Stimulated activated CD4-positive, alpha-beta T cell treated with anti-CD3 and anti-CD28 coated beads, Interleukin-15, amount 100 ng/mL, for 48 hours (primary cell): ENCODE results near the gene CROCC.

ENCODE experiments used
- DNase-seq, 2 donors: peaks; one replicate each; pipeline ENCODE4 v3.0.0-alpha.2; 2020; ENCODE audit warnings: low read depth in 2 of 2

CROCC gene

GRCh38 chr1:16983649-16984048 lies 61.9 kb downstream of the CROCC start:
- no peak for DNase-seq

DNA sequence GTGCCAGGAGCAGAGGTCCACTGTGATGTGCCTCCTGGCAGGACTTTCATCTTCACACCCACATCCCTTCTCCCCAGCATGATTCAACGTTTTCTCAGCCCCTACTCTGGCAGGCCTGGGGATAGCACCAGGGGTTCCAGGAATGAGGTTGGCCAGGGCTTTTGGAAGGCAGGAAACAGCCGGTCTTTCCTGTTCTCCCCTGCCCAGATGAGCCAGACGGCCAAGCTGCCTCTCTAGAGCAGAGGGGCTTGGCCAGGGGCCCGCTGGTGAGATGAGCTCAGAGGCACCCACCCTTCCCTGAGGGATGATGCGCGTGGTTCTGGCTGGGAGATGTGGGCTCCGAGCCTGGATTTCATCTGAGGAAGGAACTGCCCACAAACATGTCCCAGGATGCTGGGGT lies 63.0 kb downstream of the CROCC start:
- no peak for DNase-seq

DNA sequence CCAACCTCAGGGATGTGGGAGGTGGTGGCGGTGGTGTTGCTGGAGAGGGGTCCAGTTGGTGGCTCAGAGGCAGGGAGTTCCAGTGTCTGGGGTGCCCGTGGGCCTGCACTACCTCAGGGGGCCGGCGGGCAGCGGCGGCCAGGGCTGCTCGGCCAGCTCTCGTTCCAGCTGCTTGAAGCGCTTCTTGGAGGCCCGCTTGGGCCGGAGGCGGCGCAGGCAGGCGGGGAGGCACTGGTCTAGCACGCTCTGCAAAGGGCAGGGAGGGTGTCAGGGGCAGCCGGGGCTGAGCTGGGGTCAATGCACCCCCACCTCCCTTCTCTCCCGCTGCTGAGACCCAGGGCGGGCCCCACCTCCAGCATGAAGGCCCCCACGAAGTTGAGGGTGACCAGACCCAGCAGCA lies 64.4 kb downstream of the CROCC start:
- DNase-seq = no peak

GRCh38 chr1:16986560-16986959 lies 64.8 kb downstream of the CROCC start:
- no peak for DNase-seq

GRCh38 chr1:16986962-16987361 lies 65.2 kb downstream of the CROCC start:
- no peak for DNase-seq

- no peak for DNase-seq
Observed at GRCh38 chr1:16988210-16988609, 66.5 kb downstream of the CROCC start.

DNA sequence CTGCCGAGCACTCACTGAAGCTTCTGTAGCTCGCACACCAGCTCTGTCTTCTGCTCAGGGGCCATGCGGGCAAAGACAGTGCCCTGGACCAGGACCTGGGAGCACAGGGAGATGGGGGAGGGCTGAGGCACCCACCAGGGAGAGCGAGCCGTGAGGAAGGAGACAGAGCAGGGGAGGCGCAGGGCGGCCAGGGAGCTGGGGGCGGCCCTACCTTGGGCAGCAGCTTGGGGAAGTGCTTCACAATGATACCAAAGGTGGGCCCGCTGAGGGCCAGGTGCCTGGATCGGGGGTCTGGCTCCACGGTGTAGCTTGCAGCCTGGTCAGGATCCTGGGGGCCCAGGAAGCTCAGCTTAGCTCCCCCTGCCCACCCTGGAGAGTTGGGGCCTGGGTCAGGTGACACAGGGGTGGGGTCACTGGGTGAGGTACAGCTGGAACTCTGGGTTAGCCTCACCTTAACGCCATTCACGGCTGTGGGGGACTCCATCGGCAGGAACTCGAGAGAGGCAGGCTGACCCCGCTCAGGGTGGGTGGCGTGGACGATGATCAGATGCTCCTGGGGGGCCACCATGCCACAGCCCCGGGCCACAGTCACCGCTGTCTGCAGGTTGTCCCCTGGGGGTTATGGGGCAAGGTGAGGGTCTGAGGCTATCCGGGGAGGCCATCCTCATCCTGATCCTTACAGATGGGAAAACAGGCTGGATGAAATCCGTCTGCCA lies 68.1 kb downstream of the CROCC start:
- DNase-seq = no peak

DNA sequence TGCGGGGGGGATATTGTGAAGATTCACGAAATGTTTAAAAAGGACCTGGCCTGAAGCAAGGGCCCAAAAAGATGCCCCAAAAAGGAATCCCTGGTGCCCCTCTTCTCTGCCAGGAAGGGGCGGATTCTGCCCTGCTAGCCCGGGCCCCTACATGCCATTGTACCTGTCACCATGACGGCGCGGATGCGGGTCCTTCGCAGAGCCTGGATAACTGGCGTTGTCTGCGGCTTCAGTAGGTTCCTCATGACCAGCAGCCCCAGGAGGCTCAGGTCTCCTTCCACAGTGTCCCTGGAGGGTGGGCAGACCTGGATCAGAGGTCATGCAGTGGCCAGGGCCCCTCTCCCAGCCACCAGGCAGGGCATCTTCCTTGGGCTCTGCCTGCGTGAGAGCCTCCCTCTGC lies 69.8 kb downstream of the CROCC start:
- no peak for DNase-seq

- no peak for DNase-seq
Observed at GRCh38 chr1:16992102-16992501, 70.4 kb downstream of the CROCC start.

GRCh38 chr1:16992675-16993074 lies 70.9 kb downstream of the CROCC start:
- DNase-seq = no peak

- DNase-seq = no peak
Observed at GRCh38 chr1:16993521-16994038, 71.8 kb downstream of the CROCC start.

DNA sequence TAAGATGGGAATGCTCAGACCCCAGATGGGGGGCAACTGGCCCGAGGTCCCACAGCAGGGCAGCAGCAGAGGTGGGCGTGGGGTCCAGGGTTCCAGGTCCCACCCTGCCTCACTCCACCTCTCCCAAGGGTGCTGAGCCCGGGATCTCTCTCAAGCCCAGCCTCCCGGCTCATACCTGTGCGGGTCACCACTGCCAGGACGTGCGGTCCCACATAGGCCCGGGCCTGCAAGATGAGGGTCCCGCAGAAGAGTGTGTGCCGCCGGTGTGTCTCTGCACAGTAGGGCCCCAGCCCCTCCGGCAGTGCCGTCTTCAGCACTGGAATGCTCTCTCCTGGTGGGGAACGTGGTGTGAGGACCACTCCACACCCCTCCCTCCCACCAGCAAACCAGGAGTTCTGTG lies 75.1 kb downstream of the CROCC start:
- DNase-seq = no peak

DNA sequence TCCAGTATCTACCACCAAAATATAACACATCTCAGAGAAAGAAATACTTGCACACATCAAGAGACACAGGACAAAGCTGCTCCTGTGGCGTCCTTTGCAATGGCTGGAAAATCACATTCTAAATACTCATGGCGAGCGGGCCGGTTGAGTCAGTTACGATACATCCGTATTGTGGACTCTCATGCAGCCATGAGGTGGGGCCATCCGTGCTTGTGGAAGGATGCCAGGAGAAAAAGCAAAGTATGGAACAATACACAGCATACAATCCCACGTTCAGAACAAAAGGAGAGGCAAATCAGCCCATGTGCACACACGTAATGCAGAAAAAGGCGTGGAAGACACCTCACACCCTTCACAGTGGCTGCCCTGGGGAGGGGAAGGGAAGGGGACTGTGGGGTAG lies 76.9 kb downstream of the CROCC start:
- no peak for DNase-seq

DNA sequence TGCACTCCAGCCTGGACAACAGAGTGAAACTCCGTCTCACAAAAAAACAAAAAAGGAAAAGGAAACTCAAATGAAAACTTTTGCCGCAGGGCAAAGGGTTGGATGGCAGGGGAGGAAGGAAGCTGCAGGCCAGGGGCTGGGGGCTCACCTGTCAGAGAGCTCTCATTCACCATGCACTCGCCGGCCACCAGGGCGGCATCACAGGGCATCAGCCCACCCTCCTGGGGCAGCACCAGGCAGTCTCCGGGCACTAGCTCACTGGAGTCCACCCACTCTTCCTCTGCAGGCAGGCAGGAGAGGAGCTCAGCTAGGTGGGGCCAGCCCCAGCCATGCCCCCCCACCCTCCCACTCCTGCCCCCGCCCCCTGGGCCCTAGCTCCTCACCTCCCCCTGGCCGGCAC lies 78.1 kb downstream of the CROCC start:
- DNase-seq = no peak

- DNase-seq = no peak
Observed at GRCh38 chr1:17001760-17002523, 80.2 kb downstream of the CROCC start.

DNA sequence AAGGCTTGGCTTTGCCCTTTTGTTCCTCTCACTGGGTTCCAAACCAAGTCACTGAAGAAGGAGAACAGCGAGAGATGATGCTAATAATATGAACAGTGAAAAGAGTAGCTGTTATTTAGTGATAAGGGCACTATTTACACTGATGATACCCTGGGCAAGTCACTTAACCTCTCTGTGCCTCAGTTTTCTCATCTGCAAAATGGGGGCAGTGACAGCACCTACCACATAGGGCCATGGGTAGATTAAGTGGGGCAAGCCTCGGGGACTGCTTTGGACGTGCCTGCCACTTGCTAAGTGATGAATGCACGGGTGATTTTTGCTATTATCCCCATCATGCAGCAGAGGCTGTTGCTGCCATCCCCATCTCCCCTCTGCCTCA lies 80.8 kb downstream of the CROCC start:
- no peak for DNase-seq

GRCh38 chr1:17004466-17005364 lies 83.0 kb downstream of the CROCC start:
- DNase-seq = no peak

DNA sequence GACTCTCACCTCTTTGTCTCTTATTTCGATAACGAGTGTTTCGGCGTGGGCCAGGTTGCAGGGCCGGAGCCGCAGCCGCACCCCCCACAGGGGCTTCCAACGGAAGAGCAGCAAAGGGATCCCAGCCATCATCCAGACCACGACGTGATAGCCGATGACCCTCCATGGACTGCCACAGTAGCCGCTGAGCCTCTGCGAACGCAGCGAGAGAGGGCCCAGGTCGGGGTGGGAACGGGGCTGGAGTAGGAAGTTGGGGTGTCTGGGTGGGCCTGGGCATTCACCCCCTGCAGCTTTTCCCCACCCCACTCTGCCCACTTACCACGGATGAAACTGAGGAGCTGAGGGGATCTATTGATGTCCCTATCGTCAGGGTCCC lies 83.6 kb downstream of the CROCC start:
- no peak for DNase-seq

DNA sequence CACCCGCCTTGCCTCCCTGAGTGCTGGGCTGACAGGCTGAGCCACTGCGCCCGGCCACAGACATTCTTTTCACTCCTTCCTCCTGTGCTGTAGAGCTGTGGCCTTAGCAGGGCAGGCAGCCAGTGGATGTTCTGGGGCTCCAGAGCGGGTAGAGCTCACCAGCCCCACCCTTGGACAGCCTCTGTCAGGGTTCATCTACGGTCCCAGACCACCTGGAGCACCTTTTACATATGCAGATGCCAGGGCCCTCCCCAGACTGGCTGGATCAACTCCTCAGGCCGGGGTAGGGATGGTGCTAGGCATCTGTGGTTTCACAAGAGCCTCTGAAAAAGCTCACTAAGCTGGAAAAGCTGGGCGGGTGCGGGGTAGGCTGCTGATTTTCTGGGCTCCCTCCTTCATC lies 85.4 kb downstream of the CROCC start:
- DNase-seq = no peak

- no peak for DNase-seq
Observed at GRCh38 chr1:17008208-17008855, 86.6 kb downstream of the CROCC start.

DNA sequence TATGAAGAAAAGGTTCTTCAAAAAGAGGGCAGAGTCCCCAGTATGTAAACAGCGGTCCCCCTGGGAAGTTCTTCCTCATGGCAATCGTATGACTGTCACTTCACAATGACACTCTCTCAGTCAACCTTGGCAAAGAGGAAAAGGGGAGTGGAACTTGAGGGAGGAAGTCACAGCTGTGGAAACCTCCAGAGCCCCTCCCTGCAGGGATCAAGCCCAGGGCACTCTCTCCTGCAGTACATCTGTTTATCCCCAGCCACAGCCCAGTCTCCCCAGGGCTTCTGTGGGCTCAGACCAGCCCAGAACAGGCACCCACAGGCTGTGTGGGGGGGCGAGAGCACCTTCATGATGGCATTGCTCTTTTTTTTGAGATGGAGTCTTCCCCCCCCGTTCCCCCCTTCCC lies 88.0 kb downstream of the CROCC start:
- no peak for DNase-seq

DNA sequence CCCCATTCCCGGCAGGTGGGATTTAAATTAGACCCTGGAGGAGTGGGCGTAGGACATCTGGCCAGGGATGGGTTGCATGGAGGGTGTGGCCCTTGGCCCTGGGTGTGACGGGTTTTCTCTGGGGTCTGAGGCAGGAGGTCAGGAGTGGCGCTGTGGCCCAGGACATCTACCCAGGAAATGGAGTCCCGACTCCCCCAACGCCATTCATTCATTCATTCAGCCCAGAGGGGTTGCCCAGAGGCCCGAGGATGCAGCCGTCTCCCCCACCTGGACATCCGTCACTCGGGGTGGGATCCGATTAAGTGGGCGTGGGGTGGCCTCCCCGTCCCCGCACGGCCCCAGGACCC lies 89.3 kb downstream of the CROCC start:
- no peak for DNase-seq
